SU-DHL-6 (cell line): Measurements from ENCODE around the gene TPD52L2.

ENCODE experiments used
- EZH2phosphoT487 ChIP-seq: fragments of 200-600 bp; sonication (generic), shearing (Covaris generic); conservative IDR thresholded peaks from 2 replicates; pipeline ENCODE4 v1.6.1; 2018; ENCODE audit warnings: mild to moderate bottlenecking, antibody characterized with exemption, low read length, moderate library complexity, mixed read lengths
- TF ChIP-seq, protein P1 (sequence below): fragments of 200-600 bp; sonication (generic); IDR thresholded peaks from one replicate; pipeline ENCODE4 v1.5.1; 2017; ENCODE audit warnings: antibody characterized with exemption, mild to moderate bottlenecking, low read length, moderate library complexity; ENCODE audit not compliant: insufficient read depth, poor library complexity, severe bottlenecking

- TF ChIP-seq, protein P1, sequence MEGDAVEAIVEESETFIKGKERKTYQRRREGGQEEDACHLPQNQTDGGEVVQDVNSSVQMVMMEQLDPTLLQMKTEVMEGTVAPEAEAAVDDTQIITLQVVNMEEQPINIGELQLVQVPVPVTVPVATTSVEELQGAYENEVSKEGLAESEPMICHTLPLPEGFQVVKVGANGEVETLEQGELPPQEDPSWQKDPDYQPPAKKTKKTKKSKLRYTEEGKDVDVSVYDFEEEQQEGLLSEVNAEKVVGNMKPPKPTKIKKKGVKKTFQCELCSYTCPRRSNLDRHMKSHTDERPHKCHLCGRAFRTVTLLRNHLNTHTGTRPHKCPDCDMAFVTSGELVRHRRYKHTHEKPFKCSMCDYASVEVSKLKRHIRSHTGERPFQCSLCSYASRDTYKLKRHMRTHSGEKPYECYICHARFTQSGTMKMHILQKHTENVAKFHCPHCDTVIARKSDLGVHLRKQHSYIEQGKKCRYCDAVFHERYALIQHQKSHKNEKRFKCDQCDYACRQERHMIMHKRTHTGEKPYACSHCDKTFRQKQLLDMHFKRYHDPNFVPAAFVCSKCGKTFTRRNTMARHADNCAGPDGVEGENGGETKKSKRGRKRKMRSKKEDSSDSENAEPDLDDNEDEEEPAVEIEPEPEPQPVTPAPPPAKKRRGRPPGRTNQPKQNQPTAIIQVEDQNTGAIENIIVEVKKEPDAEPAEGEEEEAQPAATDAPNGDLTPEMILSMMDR = no peak
- no peak for TF ChIP-seq EZH2phosphoT487
Observed at GRCh38 chr20:63831646-63831992, 33.5 kb upstream of the TPD52L2 start.
